Fibroblast of the aortic adventitia (primary cell): ENCODE measurements around the gene CALHM5. TPM values are rescaled to one million over a fixed set of nuclear protein-coding genes. Genes with fewer than 3 reads are reported as not detected.

Experiments
- DNase-seq: peaks from one replicate; pipeline ENCODE4 v3.0.0-alpha.2; 2010; ENCODE audit warnings: low read depth
- H3K4me3 ChIP-seq: 2 replicates; pipeline ENCODE4 v1.5.1; 2011; ENCODE audit warnings: low read depth, mild to moderate bottlenecking, control low read depth, low read length, moderate library complexity
- total RNA-seq: library from RNA; depleted of rRNA; stranded (reverse); fragments of >200 nt; gene quantifications from 2 replicates; pipeline ENCODE4 v1.2.3, GENCODE V29; 2012; ENCODE audit warnings: low replicate concordance
- TF ChIP-seq, protein P1 (sequence below): IDR thresholded peaks from 2 replicates; pipeline ENCODE4 v1.5.1; 2011; ENCODE audit warnings: mild to moderate bottlenecking, low read length, control low read depth, inconsistent platforms; ENCODE audit not compliant: insufficient read depth

Gene CALHM5
- total RNA-seq, 1 donor, result 8.2 TPM

DNA sequence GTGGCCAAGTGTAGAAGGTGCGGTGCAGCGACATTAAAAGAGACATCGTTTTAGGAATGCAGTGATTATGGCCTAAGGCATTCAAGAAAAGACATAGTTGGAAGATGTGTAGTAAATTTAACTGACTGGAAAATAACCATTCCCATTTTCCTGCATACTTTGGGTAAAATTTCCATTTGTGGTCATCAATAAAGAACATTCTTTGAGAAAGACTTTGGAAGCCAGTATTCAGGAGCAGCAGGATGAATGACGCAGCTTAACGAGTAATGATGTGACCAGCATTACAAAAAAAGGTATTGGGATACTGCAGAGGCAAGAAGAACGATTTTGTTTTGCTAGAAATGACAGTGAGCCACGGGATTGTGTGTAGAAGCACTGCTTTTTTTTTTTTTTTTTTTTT is 52.9 kb downstream of the CALHM5 start:
- TF ChIP-seq, protein P1, sequence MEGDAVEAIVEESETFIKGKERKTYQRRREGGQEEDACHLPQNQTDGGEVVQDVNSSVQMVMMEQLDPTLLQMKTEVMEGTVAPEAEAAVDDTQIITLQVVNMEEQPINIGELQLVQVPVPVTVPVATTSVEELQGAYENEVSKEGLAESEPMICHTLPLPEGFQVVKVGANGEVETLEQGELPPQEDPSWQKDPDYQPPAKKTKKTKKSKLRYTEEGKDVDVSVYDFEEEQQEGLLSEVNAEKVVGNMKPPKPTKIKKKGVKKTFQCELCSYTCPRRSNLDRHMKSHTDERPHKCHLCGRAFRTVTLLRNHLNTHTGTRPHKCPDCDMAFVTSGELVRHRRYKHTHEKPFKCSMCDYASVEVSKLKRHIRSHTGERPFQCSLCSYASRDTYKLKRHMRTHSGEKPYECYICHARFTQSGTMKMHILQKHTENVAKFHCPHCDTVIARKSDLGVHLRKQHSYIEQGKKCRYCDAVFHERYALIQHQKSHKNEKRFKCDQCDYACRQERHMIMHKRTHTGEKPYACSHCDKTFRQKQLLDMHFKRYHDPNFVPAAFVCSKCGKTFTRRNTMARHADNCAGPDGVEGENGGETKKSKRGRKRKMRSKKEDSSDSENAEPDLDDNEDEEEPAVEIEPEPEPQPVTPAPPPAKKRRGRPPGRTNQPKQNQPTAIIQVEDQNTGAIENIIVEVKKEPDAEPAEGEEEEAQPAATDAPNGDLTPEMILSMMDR, result no peak
- no peak overlapping the region for H3K4me3 ChIP-seq
- DNase-seq, result no peak

GRCh38 chr6:116564921-116565872 is 53.8 kb downstream of the CALHM5 start:
- TF ChIP-seq, protein P1, result no peak
- peak overlapping the region; percentile 22 for H3K4me3 ChIP-seq
- DNase-seq, result no peak

DNA sequence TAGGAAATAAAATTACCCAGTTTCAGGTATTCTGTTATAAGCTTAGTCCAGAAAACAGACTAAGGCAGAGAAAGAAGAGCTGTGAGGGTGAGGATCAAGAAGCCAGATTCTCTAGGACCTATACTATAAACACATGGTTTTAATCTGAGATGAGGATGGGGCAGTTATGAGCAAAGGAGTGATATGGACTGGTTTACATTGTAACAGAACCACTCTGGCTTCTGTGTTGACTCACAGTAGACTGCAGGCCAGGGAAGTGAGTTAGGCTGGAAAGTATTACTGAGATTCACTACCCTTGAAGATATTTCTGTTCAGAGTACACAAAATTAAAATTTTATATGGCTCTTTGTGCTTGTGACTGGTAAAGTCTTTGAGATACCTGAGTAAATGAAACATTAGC is 56.7 kb downstream of the CALHM5 start:
- peak; percentile 33 for DNase-seq
- H3K4me3 ChIP-seq, result no peak overlapping the region
- TF ChIP-seq, protein P1, result no peak

DNA sequence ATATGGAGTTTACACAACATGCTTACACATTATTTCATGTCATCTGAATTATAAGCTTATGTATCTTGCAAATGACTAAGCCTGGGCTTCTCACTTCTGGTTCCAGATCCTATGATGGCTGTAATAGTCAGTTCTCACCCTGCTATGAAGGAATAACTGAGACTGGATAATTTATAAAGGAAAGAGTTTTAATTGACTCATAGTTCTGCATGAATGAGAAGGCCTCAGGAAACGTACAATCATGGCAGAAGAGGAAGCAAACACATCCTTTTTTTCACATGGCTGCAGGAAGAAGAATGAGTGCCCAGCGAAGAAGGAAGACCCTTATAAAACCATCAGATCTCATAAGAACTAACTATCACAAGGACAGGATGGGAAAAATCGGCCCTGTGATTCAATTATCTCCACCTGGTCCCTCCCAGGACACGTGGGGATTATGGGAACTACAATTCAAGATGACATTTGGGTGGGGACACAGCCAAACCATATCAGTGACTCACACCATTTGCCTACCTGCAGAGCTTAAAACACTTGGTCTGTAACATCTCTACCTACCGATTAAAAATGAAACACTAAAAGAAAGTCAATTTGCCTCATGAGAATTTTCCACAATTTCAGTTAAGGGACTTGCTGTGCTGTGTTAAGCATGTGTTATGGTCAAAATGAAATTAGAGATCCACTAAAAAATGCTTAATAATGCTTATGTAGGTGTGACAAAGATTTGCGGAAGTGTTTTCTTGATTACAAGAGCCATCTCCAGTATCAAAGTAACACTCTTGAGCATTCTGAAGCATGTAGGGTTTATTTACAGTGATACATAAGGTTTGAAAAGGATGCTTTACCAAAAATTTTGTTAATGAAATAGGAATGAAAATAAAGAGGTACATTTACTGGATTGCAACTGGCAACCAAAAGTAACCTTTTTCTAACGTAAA is 57.6 kb downstream of the CALHM5 start:
- no peak overlapping the region for H3K4me3 ChIP-seq
- no peak for DNase-seq
- TF ChIP-seq, protein P1, result no peak

DNA sequence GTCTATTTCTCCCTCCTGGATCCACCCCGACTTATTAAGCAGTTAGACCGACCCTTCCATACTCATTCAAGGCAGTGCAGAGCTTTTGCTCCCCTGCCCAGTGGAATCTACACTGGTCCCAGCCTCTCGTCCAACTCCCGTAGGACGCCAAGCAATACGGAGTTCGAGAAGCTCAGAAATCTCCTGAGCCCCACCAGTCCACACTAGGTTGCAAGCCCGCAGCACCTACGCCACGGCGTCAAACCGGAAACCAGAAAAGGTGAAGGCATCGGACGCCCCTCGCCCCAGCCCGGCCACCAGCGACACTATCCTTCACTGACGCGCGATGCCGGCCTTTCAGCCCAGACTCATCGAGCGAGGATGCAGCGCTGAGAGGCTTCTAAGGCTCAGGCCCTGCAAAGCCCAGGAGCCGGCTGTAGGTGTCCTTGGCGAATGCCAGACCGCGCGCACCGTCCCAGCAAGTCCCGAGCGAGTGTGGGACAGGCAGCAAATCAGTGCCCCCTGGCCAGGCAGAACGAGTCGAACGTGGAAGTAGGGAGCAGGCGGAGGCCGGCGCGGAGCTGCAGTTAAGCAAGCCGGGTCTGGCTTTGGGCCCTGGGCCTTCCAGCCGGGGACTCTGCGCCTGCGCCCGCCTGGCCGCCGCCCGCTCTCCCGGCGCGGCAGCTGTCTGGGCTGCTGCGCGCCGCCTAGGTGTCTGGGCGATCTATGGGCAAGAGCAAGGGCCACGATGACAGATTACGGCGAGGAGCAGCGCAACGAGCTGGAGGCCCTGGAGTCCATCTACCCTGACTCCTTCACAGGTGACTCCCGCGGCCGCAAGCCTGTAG is 59.6 kb downstream of the CALHM5 start, which contains the start of gene RWDD1:
RWDD1 (plus strand) TSS at position 649 of the 827 bp plus-strand sequence; CDS start at position 728, 79 bp downstream.
- peak within 1 kb of the TSS; percentile 98 for H3K4me3 ChIP-seq
- TF ChIP-seq, protein P1, result no peak
- peak; percentile 99 for DNase-seq

GRCh38 chr6:116571683-116572000 is 60.2 kb downstream of the CALHM5 start:
- H3K4me3 ChIP-seq, result peak overlapping the region; percentile 98
- TF ChIP-seq, protein P1, result no peak
- DNase-seq, result no peak
